MM.1S (cell line): Measurements from ENCODE around the gene ALPL.

Experiments
- CTCF ChIP-seq: fragments of 300-600 bp; sonication (generic); IDR thresholded peaks from 2 replicates; pipeline ENCODE4 v1.5.1; 2016; ENCODE audit warnings: antibody characterized with exemption, low read length, mixed read lengths
- EZH2 ChIP-seq: fragments of 300-600 bp; sonication (generic); optimal IDR thresholded peaks from 2 replicates; pipeline ENCODE3; 2017; ENCODE audit warnings: low read depth, mild to moderate bottlenecking, antibody characterized with exemption, low read length, mixed read lengths
- EZH2phosphoT487 ChIP-seq: fragments of 300-600 bp; sonication (generic); IDR thresholded peaks from 2 replicates; pipeline ENCODE4 v1.6.1; 2018; ENCODE audit warnings: antibody characterized with exemption, low read length

GRCh38 chr1:21559788-21560567 lies 50.8 kb downstream of the ALPL start:
- TF ChIP-seq CTCF (no peak), EZH2 (no peak), EZH2phosphoT487 (no peak)
